Breast epithelium (tissue), 3 donors: Measurements from ENCODE around the gene ADAMTSL3.

Experiments used
- POLR2A ChIP-seq: fragments of 450-650 bp; IDR thresholded peaks from one replicate; pipeline ENCODE4 v1.6.1; 2016; ENCODE audit warnings: antibody characterized with exemption, mild to moderate bottlenecking, moderate library complexity
- POLR2AphosphoS5 ChIP-seq, 3 donors: sonication (generic); formaldehyde crosslinking; IDR thresholded peaks; one replicate each; pipeline ENCODE4 v1.6.1; 2017; ENCODE audit warnings: antibody characterized with exemption in 3 of 3
- TF ChIP-seq, protein P1 (sequence below), 3 donors: fragments of 450-650 bp; IDR thresholded peaks; one replicate each; pipeline ENCODE4 v1.5.1; 2016 to 2017; ENCODE audit warnings: antibody characterized with exemption in 3 of 3, mild to moderate bottlenecking in 3 of 3, moderate library complexity in 3 of 3

DNA sequence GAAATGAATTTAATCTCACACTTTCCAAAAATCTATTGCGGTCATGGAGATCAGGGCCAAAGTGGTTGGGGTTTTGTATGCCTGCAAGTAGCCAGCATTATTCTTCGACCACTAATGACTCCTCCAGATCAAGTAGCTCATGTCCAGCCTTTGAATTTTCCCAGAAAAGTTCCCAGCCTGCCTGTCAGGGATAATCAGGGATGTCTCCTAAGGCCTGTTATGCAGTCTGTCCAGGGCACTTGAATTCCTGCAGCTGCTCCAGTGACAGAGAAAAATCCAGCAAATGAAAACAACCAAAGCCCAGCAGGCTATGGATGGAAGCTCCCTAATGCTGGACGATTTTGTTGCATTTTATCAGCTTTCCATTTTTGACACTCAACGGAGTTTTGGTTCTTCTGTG, 215.4 kb downstream of the ADAMTSL3 start:
- TF ChIP-seq, protein P1, sequence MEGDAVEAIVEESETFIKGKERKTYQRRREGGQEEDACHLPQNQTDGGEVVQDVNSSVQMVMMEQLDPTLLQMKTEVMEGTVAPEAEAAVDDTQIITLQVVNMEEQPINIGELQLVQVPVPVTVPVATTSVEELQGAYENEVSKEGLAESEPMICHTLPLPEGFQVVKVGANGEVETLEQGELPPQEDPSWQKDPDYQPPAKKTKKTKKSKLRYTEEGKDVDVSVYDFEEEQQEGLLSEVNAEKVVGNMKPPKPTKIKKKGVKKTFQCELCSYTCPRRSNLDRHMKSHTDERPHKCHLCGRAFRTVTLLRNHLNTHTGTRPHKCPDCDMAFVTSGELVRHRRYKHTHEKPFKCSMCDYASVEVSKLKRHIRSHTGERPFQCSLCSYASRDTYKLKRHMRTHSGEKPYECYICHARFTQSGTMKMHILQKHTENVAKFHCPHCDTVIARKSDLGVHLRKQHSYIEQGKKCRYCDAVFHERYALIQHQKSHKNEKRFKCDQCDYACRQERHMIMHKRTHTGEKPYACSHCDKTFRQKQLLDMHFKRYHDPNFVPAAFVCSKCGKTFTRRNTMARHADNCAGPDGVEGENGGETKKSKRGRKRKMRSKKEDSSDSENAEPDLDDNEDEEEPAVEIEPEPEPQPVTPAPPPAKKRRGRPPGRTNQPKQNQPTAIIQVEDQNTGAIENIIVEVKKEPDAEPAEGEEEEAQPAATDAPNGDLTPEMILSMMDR (IDR thresholded peaks at IDR 0.05): no peak
- TF ChIP-seq POLR2A (no peak), POLR2AphosphoS5 (IDR thresholded peaks at IDR 0.05) (no peak)
